ENCODE results near the gene SLC12A2. TPM values are rescaled to one million over a fixed set of nuclear protein-coding genes. Genes with fewer than 3 reads are reported as not detected.

The SLC12A2 gene
- total and polyA plus RNA-seq, 2 of the 4 experiments (the other 2 are of a cell fraction) = 5.6 to 30.3 TPM

- no peak overlapping the region for H4K8ac ChIP-seq (ENCODE audit: low read depth in 2 of 2, low read length in 2 of 2)
- H3K4ac ChIP-seq (ENCODE audit: low read depth, low read length) = no peak overlapping the region
- H3K18ac ChIP-seq (ENCODE audit: low read depth, low read length) = no peak overlapping the region
- no peak overlapping the region for H2BK120ac ChIP-seq (ENCODE audit: low read depth, low read length)
- no peak overlapping the region for H3K4me3 ChIP-seq (ENCODE audit: insufficient read depth, low read depth, low read length)
- no peak overlapping the region for H2BK20ac ChIP-seq (ENCODE audit: low read depth, low read length)
- TF ChIP-seq CEBPB (IDR thresholded peaks at IDR 0.05; ENCODE audit: low read depth, low read length) = 0 out of 2 replicates have a peak, but pooled peaks have one; percentile 22
- TF ChIP-seq BHLHE40 (IDR thresholded peaks at IDR 0.05; ENCODE audit: low read depth, low read length) = no peak
- TF ChIP-seq RAD21 (IDR thresholded peaks at IDR 0.05; ENCODE audit: low read length) = no peak
- TF ChIP-seq CHD1 (IDR thresholded peaks at IDR 0.05; ENCODE audit: low read depth, low read length) = no peak
- H4K20me1 ChIP-seq (ENCODE audit: insufficient read depth, low read length) = no peaks in the 10 kb centered on the region
- CTCF ChIA-PET = no interaction called here
- no peaks in the 10 kb centered on the region for H3K4me1 ChIP-seq (ENCODE audit: control insufficient read depth, insufficient read depth, low read length)
- H4K91ac ChIP-seq (ENCODE audit: insufficient read depth, low read depth, low read length) = no peak overlapping the region
- H3K27ac ChIP-seq (ENCODE audit: insufficient read depth, low read length) = no peak overlapping the region
- no peaks in the 10 kb centered on the region for H3K27me3 ChIP-seq (ENCODE audit: control insufficient read depth, insufficient read depth, low read length)
- in situ Hi-C loops (cut with MboI; ENCODE audit: low sequenced_read_pairs) = no loop called here
- no peak overlapping the region for H3K23ac ChIP-seq (ENCODE audit: low read depth, low read length)
- no peak overlapping the region for H2BK5ac ChIP-seq (ENCODE audit: low read depth, low read length, poor library complexity, severe bottlenecking)
- dilution Hi-C loops (cut with HindIII; ENCODE audit: low sequenced_read_pairs, unreplicated experiment) = no loop called here
- intact Hi-C loops (cut with micrococcal nuclease) = no loop called here
- no peak overlapping the region for H3K9ac ChIP-seq (ENCODE audit: low read depth, low read length)
- H2BK15ac ChIP-seq (ENCODE audit: low read depth, low read length) = no peak overlapping the region
- no peak overlapping the region for H3K56ac ChIP-seq (ENCODE audit: extremely low read depth, insufficient read depth, low read length)
- no peak for DNase-seq
- no peaks in the 10 kb centered on the region for H3K9me3 ChIP-seq (ENCODE audit: control insufficient read depth, insufficient read depth, low read length)
- no peak overlapping the region for H2AK5ac ChIP-seq (ENCODE audit: low read depth, low read length)
- H2AK9ac ChIP-seq (replicated peaks; ENCODE audit: low read depth, low read length, poor library complexity) = no peak overlapping the region
- no peak for ATAC-seq (ENCODE audit: low read depth)
- POLR2A ChIA-PET (ENCODE audit: unreplicated experiment) = no interaction called here
- no peak overlapping the region for H2AFZ ChIP-seq (replicated peaks; ENCODE audit: low read length, poor library complexity)
- H3K4me2 ChIP-seq (ENCODE audit: low read depth, low read length) = no peak overlapping the region
- no peak overlapping the region for H3K14ac ChIP-seq (replicated peaks; ENCODE audit: low read depth, low read length)
- no peak overlapping the region for H4K5ac ChIP-seq (ENCODE audit: low read depth, low read length)
- peaks cover 4 to 6% of the 10 kb centered on the region in 2 experiments; a peak in 2 of 4 replicates for H3K79me1 ChIP-seq (ENCODE audit: low read depth in 1 of 2, low read length in 2 of 2)
- H3K9me1 ChIP-seq (ENCODE audit: insufficient read depth, low read length) = no peaks in the 10 kb centered on the region
- H3K36me3 ChIP-seq (ENCODE audit: control insufficient read depth, insufficient read depth, low read length) = 0 out of 2 replicates have a peak, but pooled peaks cover 4% of the 10 kb centered on the region
- BruUV-seq (replicated peaks) = no TSS peak
Observed at GRCh38 chr5:128074953-128075352, 8.6 kb upstream of the SLC12A2 start.

All from IMR-90 (cell line).